ENCODE results near the gene NSF.

The NSF gene

DNA sequence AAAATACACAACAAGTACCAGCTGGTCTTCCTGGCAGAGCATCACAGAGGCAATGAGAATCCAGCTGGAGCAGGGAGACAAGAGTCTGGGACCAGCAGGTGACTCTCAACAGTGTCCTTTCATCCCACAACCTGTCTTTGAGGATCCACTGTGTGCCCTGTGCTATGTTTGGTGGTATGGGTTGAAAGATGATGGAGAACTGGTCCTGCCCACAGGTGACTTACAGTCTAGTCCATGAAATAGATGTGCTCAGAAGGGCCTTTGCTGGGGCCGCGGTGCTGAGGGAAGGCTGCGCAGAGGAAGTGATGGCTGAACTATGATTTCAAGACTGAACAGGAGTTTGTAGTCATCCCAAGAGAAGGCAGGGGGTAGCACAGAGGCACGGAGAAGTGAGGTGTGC, 210.1 kb downstream of the NSF start:
- DNase-seq (ENCODE audit: low spot score): no peak

GRCh38 chr17:46802800-46803199, 212.3 kb downstream of the NSF start:
- DNase-seq (ENCODE audit: low spot score): no peak

DNA sequence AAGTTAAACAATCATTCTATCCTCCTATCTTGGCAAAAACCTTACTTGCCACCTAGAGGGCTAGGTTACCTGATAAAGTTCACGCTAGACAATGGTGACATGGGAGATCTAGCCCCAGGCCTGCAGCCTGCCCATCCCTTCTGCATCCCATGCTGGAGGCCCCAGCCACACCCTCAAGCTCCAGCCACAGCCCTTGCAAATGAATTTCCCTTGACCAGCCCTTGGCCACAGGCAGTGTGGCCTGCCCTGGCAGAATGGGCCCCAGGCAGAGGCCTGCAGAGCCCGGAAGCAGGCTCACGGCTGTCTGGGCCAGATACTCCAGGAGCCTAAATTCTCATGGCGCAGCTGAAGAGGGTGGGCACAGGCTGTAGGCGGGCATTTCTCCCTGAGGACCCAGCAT, 213.1 kb downstream of the NSF start:
- no peak for DNase-seq (ENCODE audit: low spot score)

DNA sequence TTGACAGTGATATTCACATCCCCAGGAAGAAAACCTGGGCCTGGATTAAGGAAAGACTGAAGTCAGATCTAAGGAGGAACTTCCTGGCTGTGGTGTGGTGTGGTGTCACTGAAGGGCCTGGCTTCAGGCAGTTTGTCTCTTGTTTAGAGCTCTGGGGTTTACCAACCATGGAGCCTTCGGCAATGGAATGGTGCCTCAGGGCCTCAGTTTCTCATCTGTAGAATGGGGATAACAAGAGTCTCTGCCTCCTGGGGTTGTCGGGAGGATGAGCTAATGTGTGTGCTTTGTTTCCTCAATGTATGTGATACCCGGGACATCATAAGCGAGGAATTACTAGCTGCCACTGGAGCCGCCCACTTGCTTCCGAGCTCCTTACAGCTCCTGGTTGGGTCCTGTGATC, 215.3 kb downstream of the NSF start:
- DNase-seq (ENCODE audit: low spot score): no peak

Measured in Ammon's horn (tissue), 1 donor.